H1 (cell line): ENCODE measurements around the gene C1orf21. TPM values are rescaled to one million over a fixed set of nuclear protein-coding genes. Genes with fewer than 3 reads are reported as not detected.

Experiments used
- E2F6 ChIP-seq: IDR thresholded peaks from 2 replicates; pipeline ENCODE4 v1.6.1; 2012; ENCODE audit warnings: inconsistent platforms
- polyA plus RNA-seq, 7 experiments: library from polyadenylated mRNA; depleted of rRNA in 3 of 7; stranded (reverse) in 5 of 7; unstranded in 2 of 7; fragments of >200 nt in 5 of 7; fragments of 200-250 nt in 2 of 7; gene quantifications; 1 replicate in 5 of 7; 2 replicates in 1 of 7; 4 replicates in 1 of 7; pipeline versions ENCODE4 v1.2.1 to v1.2.3, GENCODE V29; 2011 to 2013; ENCODE audit warnings: missing spikeins in 2 of 7, mixed read lengths in 2 of 7
- total RNA-seq: library from RNA; stranded (reverse); fragmentation: NEBNext Ultra II Directional; extraction: Animal tissue kit (Norgen Biotek cat#: 25700); gene quantifications from 2 replicates; pipeline ENCODE4 v1.2.1, GENCODE V29; 2021

C1orf21 gene
- total and polyA plus RNA-seq, 2 of the 8 experiments (the other 6 are each of a cell fraction or from before 2014, with no cell fraction given): 16.6 to 51.0 TPM

- TF ChIP-seq E2F6: no peak
Observed at GRCh38 chr1:184502161-184502560, 115.3 kb downstream of the C1orf21 start (continued).
